Testis (tissue), 5 donors: ENCODE data around the gene ZFR2. TPM values are rescaled to one million over a fixed set of nuclear protein-coding genes. Genes with fewer than 3 reads are reported as not detected.

ENCODE experiments used
- DNase-seq: peaks from one replicate; pipeline ENCODE4 v3.0.0-alpha.2; 2019
- H3K27ac ChIP-seq, 2 donors: fragments of 200-600 bp; sonication (generic); one replicate each; pipeline ENCODE4 v1.5.1; 2019
- H3K27me3 ChIP-seq: fragments of 200-600 bp; sonication (generic); one replicate; pipeline ENCODE4 v1.5.1; 2019
- H3K36me3 ChIP-seq: fragments of 200-600 bp; sonication (generic); one replicate; pipeline ENCODE4 v1.5.1; 2017; ENCODE audit warnings: low read depth; ENCODE audit errors: missing control alignments
- H3K4me1 ChIP-seq: fragments of 200-600 bp; sonication (generic); one replicate; pipeline ENCODE4 v1.5.1; 2019
- H3K4me3 ChIP-seq, 2 donors: fragments of 200-600 bp; sonication (generic); one replicate each; pipeline ENCODE4 v1.5.1; 2017 to 2019
- H3K9me3 ChIP-seq: fragments of 200-600 bp; sonication (generic); one replicate; pipeline ENCODE4 v1.5.1; 2017
- CTCF ChIP-seq, 3 experiments: fragments of 450-650 bp in 2 of 3; fragments of 200-600 bp in 1 of 3; sonication (generic) in 1 of 3; IDR thresholded peaks; one replicate each; pipeline ENCODE4 v1.5.1; 2016 to 2019; ENCODE audit warnings: antibody characterized with exemption in 3 of 3, mild to moderate bottlenecking in 2 of 3, moderate library complexity in 1 of 3
- POLR2A ChIP-seq: fragments of 450-650 bp; IDR thresholded peaks from one replicate; pipeline ENCODE4 v1.6.1; 2017; ENCODE audit warnings: antibody characterized with exemption, mild to moderate bottlenecking, moderate library complexity
- WGBS, 2 donors: methylation state at CpG; one replicate each; pipeline ENCODE4 v1.1.5; 2018; 5-methylcytosine and 5-hydroxymethylcytosine counted together
- intact Hi-C: fragments of 100-400 bp; cut with DNase I; formaldehyde crosslinking; loops from one replicate; pipeline ENCODE4 v1.15.1; 2023; ENCODE audit warnings: low total_unique reads
- long read RNA-seq, 2 donors: transcript quantifications; one replicate each; lab custom pipeline, GENCODE V29; 2026
- polyA plus RNA-seq: library from polyadenylated mRNA; stranded (reverse); fragments of 350-450 nt; fragmentation: Illumina TruSeq; extraction: RNeasy Lipid Tissue Mini Kit (QIAGEN cat#74804); gene quantifications from one replicate; pipeline ENCODE4 v1.2.3, GENCODE V29; 2014; ENCODE audit warnings: low read depth, low replicate concordance; ENCODE audit not compliant: insufficient read depth
- total RNA-seq, 2 donors: library from RNA; depleted of rRNA; stranded (reverse); fragments of >200 nt; gene quantifications; one replicate each; pipeline ENCODE4 v1.2.3, GENCODE V29; 2016

ZFR2 gene
- total RNA-seq, result 10 to 100 TPM; 23.4 to 34.1 TPM
- polyA plus RNA-seq, result 35.0 TPM
- long read RNA-seq, donor 1, partial matches to known transcripts, result 7 of 9 reads
- long read RNA-seq, donor 1, other reads (novel, unspliced or antisense), result 0 of 9 reads
- long read RNA-seq, donor 2, result 0 reads

GRCh38 chr19:3868770-3869456 is at the start of gene ZFR2:
Gene ZFR2, minus strand, starts transcription at chr19:3869038. Its CDS starts 21 bp downstream, at chr19:3869017.
- H3K9me3 ChIP-seq, result no peaks in the 10 kb centered on the region
- H3K27me3 ChIP-seq, result no peaks in the 10 kb centered on the region
- intact Hi-C loops, result no loop called here
- WGBS, 2 donors, result 6 to 10% methylated on average over 14 to 61 of the region's 62 CpGs
- TF ChIP-seq CTCF (IDR thresholded peaks at IDR 0.05), result no peak
- no peak for TF ChIP-seq POLR2A
- no peaks in the 10 kb centered on the region for H3K4me1 ChIP-seq
- peak within 1 kb of the TSS; percentile 54 to 61 for H3K4me3 ChIP-seq
- H3K27ac ChIP-seq, result no peak within 1 kb of the TSS
- peak; percentile 85 for DNase-seq
- no peaks in the 10 kb centered on the region for H3K36me3 ChIP-seq

- H3K4me3 ChIP-seq, result no peak overlapping the region
Measured at GRCh38 chr19:3916033-3916432, 47.2 kb upstream of the ZFR2 start.

GRCh38 chr19:3914199-3914598 is 45.4 kb upstream of the ZFR2 start:
- Histone ChIP-seq H3K9me3 (no peaks in the 10 kb centered on the region), H3K4me3 (no peak overlapping the region), H3K27me3 (no peaks in the 10 kb centered on the region), H3K27ac (no peak overlapping the region), H3K4me1 (no peaks in the 10 kb centered on the region), H3K36me3 (no peaks in the 10 kb centered on the region)
- TF ChIP-seq POLR2A (no peak), CTCF (IDR thresholded peaks at IDR 0.05) (no peak)
- intact Hi-C loops, result no loop called here
- WGBS, 2 donors, result 67 to 68% methylated on average over 9 of the region's 9 CpGs
- DNase-seq, result no peak

More at GRCh38 chr19:3916033-3916432, 47.2 kb upstream of the ZFR2 start:
- Histone ChIP-seq H3K9me3 (no peaks in the 10 kb centered on the region), H3K36me3 (no peaks in the 10 kb centered on the region), H3K4me1 (no peaks in the 10 kb centered on the region), H3K27ac (no peak overlapping the region), H3K27me3 (no peaks in the 10 kb centered on the region)
- 94 to 95% methylated on average over 5 of the region's 5 CpGs for WGBS, 2 donors
- TF ChIP-seq POLR2A (no peak), CTCF (IDR thresholded peaks at IDR 0.05) (no peak)
- no peak for DNase-seq
- intact Hi-C loops, result no loop called here

GRCh38 chr19:3910105-3910504 is 41.3 kb upstream of the ZFR2 start:
- intact Hi-C loops, result no loop called here
- Histone ChIP-seq H3K27me3 (no peaks in the 10 kb centered on the region), H3K36me3 (no peaks in the 10 kb centered on the region)

More at GRCh38 chr19:3910105-3910504, 41.3 kb upstream of the ZFR2 start:
- Histone ChIP-seq H3K27ac (no peak overlapping the region), H3K4me1 (no peaks in the 10 kb centered on the region), H3K4me3 (no peak overlapping the region), H3K9me3 (no peaks in the 10 kb centered on the region)
- TF ChIP-seq POLR2A (no peak), CTCF (IDR thresholded peaks at IDR 0.05) (no peak)
- DNase-seq, result no peak
- WGBS, 2 donors, result 89 to 92% methylated on average over 1 of the region's 1 CpG
